COLO668 (cell line): ENCODE data around the gene DAZL.

ENCODE experiments used
- DNase-seq: peaks from one replicate; lab custom pipeline; 2025; ENCODE audit not compliant: unreplicated experiment; lab: John Stamatoyannopoulos, UW

DAZL gene

DNA sequence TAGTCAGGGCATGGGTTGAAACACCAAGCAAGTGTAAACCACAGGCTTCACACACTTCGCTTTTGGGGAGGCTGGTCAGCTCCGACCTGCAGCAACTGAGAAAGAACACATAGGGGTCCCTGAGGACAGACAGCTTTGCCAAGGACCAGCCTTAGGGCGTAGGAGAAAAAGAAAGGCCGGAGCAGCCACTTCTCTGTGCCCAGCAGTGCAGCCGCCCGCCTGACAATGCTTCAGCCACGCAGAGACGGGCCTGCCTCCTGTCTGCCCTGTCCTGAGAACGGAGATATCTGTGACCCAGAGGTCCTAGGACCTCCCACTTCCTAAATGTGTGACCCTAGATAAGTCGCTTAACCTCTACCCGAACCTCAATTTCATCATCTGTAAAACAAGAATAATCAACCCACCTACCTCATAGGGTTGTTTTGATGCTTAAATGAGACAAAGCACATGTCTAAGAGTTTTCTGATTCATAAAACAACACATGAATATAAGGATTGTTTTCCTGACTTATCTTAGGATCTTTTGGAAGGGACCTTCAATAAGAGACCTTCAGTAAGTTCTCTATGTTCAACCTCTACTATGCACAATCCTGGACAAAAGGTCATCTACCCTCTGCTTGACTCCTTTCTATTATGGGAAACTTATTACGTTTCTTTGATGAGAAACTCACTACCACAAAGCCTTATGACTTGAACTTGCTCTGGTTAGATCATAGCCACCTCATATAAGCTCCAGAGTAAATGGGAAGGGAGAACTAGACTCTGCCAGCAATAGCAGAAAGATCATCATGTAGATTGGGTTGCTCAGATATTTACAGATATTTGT lies 58.8 kb downstream of the DAZL start:
- no peak for DNase-seq

DNA sequence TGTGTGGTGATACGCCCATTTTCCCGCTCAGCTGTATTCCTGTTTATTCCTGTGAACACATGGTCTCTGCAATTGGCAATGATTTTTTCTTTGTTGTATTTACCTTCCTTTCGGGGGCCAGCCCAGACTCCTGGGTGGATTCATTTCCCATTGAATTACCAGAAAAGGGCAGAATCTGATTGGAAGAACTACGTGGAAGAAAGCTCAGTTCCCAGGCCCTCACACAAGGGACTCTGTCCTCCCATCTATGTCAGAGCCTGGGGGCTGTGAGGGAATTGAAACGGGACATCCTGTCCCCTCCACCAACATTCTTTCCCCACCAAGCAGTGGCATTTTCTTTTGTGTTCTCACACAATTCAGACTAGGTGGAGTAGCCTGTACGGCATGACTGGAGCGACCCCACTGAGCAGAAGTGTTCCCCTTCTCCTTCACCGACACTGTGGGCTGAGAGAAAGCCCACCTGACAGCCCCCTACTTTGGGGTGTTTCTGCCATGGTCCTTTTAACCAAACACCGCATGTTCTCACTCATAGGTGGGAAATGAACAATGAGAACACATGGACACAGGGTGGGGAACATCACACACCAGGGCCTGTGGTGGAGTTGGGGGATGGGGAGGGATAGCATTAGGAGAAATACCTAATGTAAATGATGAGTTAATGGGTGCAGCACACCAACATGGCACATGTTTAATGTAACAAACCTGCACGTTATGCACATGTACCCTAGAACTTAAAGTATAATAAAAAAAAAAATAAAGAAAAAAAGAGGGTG lies 59.6 kb downstream of the DAZL start:
- no peak for DNase-seq

DNA sequence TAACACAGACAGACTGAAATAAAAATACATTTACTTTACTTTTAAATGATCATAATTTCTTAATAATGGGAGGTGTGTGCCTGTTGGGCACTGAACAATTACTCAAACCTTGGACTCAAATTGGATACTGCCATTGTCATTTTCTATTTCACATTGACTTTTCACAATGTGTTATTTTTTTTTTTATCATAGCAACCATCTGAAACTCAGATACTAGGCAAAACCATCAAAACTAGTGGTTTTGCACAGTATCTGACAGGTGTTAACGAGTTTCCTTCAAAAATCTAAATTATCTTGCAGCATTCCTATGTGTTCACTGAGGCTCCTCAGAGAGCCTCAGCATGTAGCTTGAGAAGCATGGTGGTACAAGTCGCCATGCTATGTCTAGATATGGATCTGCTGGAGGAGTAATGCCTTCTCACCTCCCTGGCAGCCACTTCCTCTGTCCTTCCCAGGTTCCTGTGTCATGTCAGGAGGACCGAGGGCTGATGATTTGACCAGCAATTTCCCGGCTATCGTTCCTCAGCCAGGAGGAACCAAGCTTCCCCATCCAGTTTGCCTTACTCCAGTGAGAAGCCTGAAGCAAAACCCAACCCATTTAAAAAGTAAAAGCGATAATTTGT lies 61.9 kb downstream of the DAZL start:
- no peak for DNase-seq

GRCh38 chr3:16538507-16538906 lies 66.7 kb downstream of the DAZL start:
- DNase-seq = no peak

GRCh38 chr3:16536996-16537395 lies 68.2 kb downstream of the DAZL start:
- DNase-seq = no peak
